NCI-H2227 (cell line): ENCODE results near the gene CLRN3.

Experiments
- DNase-seq: peaks from one replicate; lab custom pipeline; 2025; ENCODE audit not compliant: unreplicated experiment; lab: John Stamatoyannopoulos, UW

Gene CLRN3

DNA sequence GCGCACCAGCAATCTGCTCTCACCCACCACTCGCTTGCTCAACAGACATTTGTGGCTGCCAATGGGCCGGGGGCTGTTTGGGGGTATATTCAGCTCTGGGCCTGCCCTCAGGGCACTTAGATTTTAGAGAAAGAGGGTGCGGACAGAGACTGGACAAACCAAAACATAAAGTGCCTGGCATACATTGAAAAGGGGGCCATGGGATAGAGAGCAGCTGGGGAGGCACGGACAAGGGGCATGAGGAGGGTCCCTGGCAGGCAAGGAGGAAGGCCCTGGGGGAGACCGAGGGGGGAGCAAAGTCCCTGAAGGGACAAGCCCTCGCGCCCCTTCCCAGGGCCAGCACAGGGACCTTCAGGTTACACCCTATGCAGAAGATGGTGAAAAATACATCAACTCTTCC lies 43.5 kb downstream of the CLRN3 start:
- DNase-seq = no peak

DNA sequence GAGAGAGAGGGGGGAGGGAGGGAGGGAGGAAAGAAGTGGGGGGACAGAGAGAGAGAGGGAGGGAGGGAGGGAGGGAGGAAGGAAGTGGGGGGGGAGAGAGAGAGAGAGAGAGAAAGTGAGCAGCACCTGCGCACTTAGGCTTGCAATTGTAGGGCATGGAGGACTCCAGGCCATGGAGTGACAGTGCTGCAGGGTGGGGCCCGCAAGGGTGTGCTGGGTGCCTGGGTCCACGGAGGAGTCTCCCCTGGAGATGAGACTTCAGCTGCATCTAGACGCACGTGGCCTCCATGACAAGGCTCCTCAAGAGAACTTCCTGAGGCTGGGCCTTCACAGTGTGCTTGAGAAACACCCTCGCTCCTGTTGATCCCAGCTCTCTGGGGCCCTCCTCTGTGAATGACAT lies 44.5 kb downstream of the CLRN3 start:
- no peak for DNase-seq

DNA sequence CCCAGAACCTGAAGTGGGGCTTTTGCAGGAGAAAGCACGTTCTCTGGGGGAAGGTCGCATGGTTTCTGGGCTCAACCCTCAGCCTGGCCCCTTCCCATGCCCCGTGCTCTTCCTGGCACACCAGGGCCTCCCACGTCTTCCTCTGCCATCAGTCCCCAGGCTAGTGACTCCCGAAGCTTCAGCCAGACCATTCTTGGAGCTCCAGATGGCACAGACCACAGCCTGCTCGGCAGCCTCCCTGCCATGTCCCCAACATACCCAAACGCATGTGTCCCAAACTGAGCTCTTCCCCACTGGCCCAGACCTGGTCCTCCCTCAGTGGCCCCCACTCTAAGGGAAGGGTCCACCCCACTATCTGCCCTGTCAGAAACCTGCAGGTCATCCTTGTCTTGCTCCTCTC lies 47.0 kb downstream of the CLRN3 start:
- DNase-seq = no peak

DNA sequence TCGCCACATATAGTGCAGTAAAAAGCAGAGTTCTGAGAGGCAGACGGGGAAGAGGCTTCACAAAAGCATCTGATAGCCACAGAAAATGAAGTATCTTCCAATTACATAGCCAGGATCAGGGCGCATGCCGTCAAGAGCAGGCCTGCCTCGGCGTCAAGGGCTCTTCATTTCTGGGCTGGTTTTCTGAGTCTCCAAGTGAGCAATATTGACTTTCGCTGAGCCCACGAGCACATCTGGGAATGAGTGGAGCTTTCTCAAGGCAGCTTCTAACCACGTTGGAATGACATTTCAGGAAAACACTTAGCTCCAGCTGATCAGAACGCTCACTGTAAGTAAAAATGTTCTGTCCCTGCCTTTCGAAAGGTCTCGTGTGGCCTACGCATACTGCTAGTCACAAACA lies 51.9 kb downstream of the CLRN3 start:
- DNase-seq = no peak

DNA sequence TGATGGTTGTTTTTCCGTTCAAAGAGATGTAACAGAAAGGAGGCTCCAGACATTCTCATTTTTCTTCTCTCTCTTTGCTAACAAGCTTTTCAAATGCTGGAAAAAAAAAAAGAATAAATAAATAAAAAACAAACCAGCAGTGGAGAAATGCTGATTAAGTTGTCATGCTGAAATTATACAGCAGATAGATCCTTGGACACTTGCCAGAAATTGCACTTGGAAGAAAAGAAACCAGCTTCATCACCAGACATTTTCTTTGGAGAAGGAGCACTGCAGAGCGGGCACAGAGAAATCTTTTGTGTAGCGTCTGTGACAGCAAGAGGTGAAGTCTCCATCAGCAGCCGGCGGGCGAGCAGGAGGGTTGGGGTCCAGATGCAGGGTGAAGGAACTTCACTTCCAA lies 55.8 kb downstream of the CLRN3 start:
- DNase-seq = peak; percentile 45

DNA sequence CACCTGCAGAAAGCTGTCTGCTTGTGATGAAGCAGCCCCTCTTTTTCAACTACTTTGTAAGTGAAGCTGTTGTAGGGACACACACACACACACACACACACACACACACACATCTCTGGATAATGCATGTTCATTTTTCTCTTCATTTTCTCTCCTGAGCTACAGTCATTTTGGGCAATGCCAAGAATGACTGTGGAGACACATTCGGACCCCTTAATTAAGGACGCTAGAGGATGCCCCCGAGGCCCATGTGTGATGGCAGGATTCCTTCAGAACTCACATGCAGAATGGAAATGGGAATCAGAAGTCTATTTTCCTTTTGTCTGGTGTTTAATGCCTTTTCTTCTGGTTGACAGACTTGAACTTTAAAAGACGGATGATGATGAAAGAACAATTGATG lies 56.6 kb downstream of the CLRN3 start:
- peak; percentile 21 for DNase-seq

DNA sequence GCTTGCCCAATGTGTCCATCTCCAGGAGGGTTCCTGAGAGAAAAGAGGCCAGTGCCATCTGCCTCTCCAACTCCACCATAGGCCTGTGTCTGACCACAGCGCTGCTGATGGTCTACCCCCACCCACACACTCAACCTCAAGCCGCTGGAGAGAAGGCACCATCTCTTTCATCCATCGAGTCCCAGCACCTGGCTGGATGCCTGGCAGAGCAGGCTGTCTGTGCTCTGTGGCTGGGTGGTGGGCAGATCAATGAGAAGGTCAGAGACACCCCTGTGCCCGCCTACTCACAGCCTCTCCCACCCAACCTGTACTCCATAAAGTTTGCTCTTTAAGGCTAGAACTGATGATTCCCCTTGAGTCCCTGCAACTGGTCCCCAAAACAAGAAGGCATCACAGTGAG lies 58.0 kb downstream of the CLRN3 start:
- DNase-seq = no peak

DNA sequence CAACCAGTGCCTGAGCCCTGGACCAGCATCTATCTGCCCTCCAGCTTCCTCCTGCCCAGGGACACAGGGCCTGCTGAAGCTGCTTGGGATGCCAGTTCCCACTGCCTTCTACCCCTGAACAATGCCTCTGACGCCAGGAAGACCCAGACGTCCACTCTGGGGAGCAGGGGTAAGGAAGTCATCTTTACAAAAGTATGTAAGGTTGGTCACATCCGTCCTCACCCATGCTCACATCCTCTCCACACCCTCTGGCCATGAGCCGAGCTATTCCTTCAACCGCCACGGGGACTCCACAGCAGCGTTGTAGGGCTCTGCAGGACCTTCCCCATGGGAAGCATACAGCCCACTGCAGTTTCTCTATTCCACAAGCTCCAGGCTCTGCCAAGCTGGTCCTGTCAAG lies 58.5 kb downstream of the CLRN3 start:
- no peak for DNase-seq

DNA sequence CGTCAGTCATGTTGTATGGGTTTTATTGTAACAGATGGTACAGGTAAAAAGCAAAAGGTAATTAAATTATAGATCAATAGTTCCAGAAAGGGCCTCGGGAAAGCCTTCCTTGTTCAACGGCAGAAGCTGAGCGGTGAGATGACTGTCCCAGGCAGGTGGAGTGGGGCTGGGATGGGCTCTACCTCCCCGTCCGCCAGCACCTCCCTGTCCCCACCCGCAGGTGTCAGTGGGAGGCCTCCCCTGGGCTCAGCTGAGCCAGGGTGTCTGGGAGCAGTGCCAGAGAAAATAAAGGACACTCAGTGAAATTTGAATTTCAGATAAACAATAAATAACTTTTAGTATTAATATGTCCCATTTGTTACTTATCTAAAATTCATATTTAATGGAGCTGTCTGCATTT lies 58.9 kb downstream of the CLRN3 start:
- DNase-seq = no peak

DNA sequence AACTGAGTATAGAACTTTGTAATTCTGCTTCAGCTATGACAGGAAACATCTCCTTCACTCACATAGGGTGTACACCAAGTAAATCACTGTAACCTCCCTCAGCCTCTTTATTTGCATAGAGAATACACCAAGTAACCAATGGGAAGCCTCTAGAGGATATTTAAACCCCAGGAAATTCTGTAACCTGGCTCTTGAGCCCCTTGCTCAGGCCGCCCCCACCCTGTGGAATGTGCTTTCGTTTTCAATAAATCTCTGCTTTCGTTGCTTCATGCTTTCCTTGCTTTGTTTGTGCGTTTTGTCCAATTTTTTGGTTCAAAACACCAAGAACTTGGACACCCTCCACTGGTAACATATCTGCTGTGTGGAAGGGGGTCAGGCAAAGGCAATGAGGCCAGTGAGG lies 60.2 kb downstream of the CLRN3 start:
- no peak for DNase-seq

DNA sequence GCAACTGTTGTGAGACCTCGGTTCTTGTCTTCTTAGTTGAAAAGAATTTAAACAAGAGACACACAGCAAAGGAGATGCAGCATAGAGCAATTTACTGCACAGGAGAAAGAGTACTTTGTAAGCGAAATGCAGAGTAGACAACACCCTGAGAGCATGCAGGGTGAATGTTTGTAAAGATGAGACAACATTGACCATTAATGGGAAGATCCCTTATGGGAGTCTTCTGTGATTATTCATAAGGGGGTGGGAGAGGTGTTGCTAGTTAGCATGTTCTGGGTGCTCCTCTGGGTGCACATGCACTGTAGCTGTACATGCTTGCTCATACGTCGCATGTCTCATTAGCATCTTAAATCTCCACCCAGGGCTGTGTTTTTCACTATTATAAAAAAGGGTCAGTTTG lies 62.3 kb downstream of the CLRN3 start:
- no peak for DNase-seq
